Right atrium auricular region (tissue), 2 donors: ENCODE measurements around the gene CHST13. TPM values are rescaled to one million over a fixed set of nuclear protein-coding genes. Genes with fewer than 3 reads are reported as not detected.

Source experiments
- DNase-seq: peaks from one replicate; pipeline ENCODE4 v3.0.0-alpha.2; 2019; ENCODE audit warnings: low spot score
- H3K27ac ChIP-seq, 2 donors: fragments of 200-600 bp; sonication (generic); 1 replicate in 1 of 2; 2 replicates in 1 of 2; pipeline ENCODE4 v1.5.1; 2016 to 2019
- H3K27me3 ChIP-seq, 2 donors: fragments of 200-600 bp; sonication (generic); one replicate each; pipeline versions ENCODE4 v1.5.1 to v1.6.0; 2017 to 2019
- H3K36me3 ChIP-seq: fragments of 200-600 bp; sonication (generic); one replicate; pipeline ENCODE4 v1.5.1; 2016
- H3K4me1 ChIP-seq, 2 donors: fragments of 200-600 bp; sonication (generic); one replicate each; pipeline versions ENCODE4 v1.5.1 to v1.6.0; 2017 to 2019
- H3K4me3 ChIP-seq, 2 donors: fragments of 200-600 bp; sonication (generic); 1 replicate in 1 of 2; 2 replicates in 1 of 2; pipeline ENCODE4 v1.5.1; 2017 to 2019; ENCODE audit warnings: mild to moderate bottlenecking in 1 of 2, moderate library complexity in 1 of 2
- H3K9me3 ChIP-seq, 2 donors: fragments of 200-600 bp; sonication (generic); one replicate each; pipeline ENCODE4 v1.5.1; 2019
- CTCF ChIP-seq, 2 donors: fragments of 200-600 bp; sonication (generic); IDR thresholded peaks; one replicate each; pipeline ENCODE4 v1.5.1; 2019; ENCODE audit warnings: antibody characterized with exemption in 2 of 2
- total RNA-seq, 2 donors: library from RNA; depleted of rRNA; stranded (reverse); fragments of >200 nt; gene quantifications; one replicate each; pipeline ENCODE4 v1.1.0, GENCODE V29; 2016

The CHST13 gene
- total RNA-seq, 2 donors from 2014 or later, result 0.90 TPM; not detected in 1

- no peak for DNase-seq
These were observed 46.2 kb downstream of the CHST13 start for GRCh38 chr3:126570103-126570541.

GRCh38 chr3:126571078-126571477, 47.1 kb downstream of the CHST13 start:
- H3K27me3 ChIP-seq, result no peaks in the 10 kb centered on the region
- H3K9me3 ChIP-seq, result no peaks in the 10 kb centered on the region
- no peak for TF ChIP-seq CTCF (IDR thresholded peaks at IDR 0.05)
- H3K4me3 ChIP-seq, result no peak overlapping the region
- no peak for DNase-seq
- no peaks in the 10 kb centered on the region for H3K4me1 ChIP-seq
- H3K36me3 ChIP-seq, result no peaks in the 10 kb centered on the region
- no peak overlapping the region for H3K27ac ChIP-seq

More at GRCh38 chr3:126570103-126570541, 46.2 kb downstream of the CHST13 start:
- Histone ChIP-seq H3K4me1 (no peaks in the 10 kb centered on the region), H3K36me3 (no peaks in the 10 kb centered on the region), H3K9me3 (no peaks in the 10 kb centered on the region), H3K27me3 (no peaks in the 10 kb centered on the region), H3K4me3 (no peak overlapping the region), H3K27ac (no peak overlapping the region)
- TF ChIP-seq CTCF (IDR thresholded peaks at IDR 0.05), result no peak

GRCh38 chr3:126573492-126574117, 49.6 kb downstream of the CHST13 start:
- Histone ChIP-seq H3K4me3 (no peak overlapping the region), H3K9me3 (no peaks in the 10 kb centered on the region), H3K27ac (peak overlapping the region in 1 of 2 donors; percentile 24), H3K36me3 (no peaks in the 10 kb centered on the region), H3K27me3 (no peaks in the 10 kb centered on the region), H3K4me1 (no peaks in the 10 kb centered on the region)
- DNase-seq, result no peak
- TF ChIP-seq CTCF (IDR thresholded peaks at IDR 0.05), result no peak

- DNase-seq, result no peak
- H3K4me1 ChIP-seq, result no peaks in the 10 kb centered on the region
- no peak overlapping the region for H3K4me3 ChIP-seq
These were observed 53.3 kb downstream of the CHST13 start for GRCh38 chr3:126577261-126577660.

GRCh38 chr3:126578702-126579101, 54.7 kb downstream of the CHST13 start:
- Histone ChIP-seq H3K9me3 (no peaks in the 10 kb centered on the region), H3K27me3 (no peaks in the 10 kb centered on the region), H3K27ac (no peak overlapping the region), H3K4me3 (no peak overlapping the region), H3K36me3 (no peaks in the 10 kb centered on the region), H3K4me1 (no peaks in the 10 kb centered on the region)
- TF ChIP-seq CTCF (IDR thresholded peaks at IDR 0.05), result no peak
- DNase-seq, result no peak

More at GRCh38 chr3:126577261-126577660, 53.3 kb downstream of the CHST13 start:
- TF ChIP-seq CTCF (IDR thresholded peaks at IDR 0.05), result no peak
- Histone ChIP-seq H3K27me3 (no peaks in the 10 kb centered on the region), H3K9me3 (no peaks in the 10 kb centered on the region), H3K36me3 (no peaks in the 10 kb centered on the region), H3K27ac (no peak overlapping the region)

- H3K4me1 ChIP-seq, result no peaks in the 10 kb centered on the region
- H3K27ac ChIP-seq, result no peak overlapping the region
- TF ChIP-seq CTCF (IDR thresholded peaks at IDR 0.05), result no peak
- no peaks in the 10 kb centered on the region for H3K9me3 ChIP-seq
- H3K27me3 ChIP-seq, result no peaks in the 10 kb centered on the region
- no peak overlapping the region for H3K4me3 ChIP-seq
- no peak for DNase-seq
- H3K36me3 ChIP-seq, result no peaks in the 10 kb centered on the region
These were observed 56.8 kb downstream of the CHST13 start for GRCh38 chr3:126580746-126581145.
